LNCAP (cell line): ENCODE data around the gene MGMT.

ENCODE experiments used
- TF ChIP-seq, protein P1 (sequence below): fragments of 450-650 bp; IDR thresholded peaks from 2 replicates; pipeline ENCODE4 v1.5.1; 2017; ENCODE audit warnings: mild to moderate bottlenecking

MGMT gene

DNA sequence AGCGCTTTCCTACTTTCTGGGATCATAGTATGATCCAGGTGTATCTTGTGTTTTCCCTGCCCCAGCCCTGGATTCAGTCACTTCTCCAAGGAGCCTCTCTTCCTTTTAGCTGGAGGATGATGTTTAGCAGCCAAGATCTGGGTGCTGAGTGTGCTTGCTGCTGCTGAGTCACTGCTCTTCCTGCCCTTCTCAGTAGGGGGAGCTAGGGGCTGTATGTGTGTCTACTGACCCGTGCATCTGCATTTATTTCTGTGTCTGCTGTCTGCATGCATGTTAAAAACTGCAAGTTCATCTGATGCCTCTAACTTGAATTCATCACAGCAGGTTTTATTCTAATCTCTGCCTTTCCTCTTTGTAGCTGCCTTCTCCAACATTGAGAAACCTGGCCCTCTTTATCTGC is 31.6 kb downstream of the MGMT start:
- TF ChIP-seq, protein P1, sequence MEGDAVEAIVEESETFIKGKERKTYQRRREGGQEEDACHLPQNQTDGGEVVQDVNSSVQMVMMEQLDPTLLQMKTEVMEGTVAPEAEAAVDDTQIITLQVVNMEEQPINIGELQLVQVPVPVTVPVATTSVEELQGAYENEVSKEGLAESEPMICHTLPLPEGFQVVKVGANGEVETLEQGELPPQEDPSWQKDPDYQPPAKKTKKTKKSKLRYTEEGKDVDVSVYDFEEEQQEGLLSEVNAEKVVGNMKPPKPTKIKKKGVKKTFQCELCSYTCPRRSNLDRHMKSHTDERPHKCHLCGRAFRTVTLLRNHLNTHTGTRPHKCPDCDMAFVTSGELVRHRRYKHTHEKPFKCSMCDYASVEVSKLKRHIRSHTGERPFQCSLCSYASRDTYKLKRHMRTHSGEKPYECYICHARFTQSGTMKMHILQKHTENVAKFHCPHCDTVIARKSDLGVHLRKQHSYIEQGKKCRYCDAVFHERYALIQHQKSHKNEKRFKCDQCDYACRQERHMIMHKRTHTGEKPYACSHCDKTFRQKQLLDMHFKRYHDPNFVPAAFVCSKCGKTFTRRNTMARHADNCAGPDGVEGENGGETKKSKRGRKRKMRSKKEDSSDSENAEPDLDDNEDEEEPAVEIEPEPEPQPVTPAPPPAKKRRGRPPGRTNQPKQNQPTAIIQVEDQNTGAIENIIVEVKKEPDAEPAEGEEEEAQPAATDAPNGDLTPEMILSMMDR, result no peak

DNA sequence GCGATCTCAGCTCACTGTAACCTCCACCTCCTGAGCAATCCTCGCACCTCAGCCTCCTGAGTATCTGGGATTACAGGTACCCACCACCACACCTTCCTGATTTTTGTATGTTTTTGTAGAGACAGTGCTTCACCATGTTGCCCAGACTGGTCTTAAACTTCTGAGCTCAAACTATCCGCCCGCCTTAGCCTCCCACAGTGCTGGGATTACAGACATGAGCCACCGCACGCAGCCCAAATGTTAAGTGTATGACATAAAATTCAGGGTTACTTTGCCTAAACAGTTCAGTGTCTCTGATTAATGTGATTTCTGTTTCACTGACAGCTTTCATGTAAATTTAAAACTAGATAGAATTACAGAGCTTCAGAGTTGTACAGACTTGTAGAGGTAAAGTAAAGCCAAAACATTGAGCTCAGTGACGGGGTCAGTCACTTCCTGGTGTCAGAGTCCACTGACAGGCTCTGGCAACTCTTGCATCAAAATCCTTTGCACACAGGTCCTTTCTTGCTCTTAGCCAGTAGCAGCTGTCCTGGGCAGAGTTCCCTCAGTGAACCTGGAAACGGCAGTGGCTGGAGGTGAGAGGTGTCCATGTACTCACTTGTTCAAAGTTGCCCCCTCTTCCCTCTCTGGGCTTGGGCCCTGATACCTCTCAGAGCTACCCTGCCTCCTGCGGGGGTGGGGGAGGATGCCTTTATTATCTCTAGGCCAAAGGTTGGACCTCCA is 33.7 kb downstream of the MGMT start:
- TF ChIP-seq, protein P1, result no peak

DNA sequence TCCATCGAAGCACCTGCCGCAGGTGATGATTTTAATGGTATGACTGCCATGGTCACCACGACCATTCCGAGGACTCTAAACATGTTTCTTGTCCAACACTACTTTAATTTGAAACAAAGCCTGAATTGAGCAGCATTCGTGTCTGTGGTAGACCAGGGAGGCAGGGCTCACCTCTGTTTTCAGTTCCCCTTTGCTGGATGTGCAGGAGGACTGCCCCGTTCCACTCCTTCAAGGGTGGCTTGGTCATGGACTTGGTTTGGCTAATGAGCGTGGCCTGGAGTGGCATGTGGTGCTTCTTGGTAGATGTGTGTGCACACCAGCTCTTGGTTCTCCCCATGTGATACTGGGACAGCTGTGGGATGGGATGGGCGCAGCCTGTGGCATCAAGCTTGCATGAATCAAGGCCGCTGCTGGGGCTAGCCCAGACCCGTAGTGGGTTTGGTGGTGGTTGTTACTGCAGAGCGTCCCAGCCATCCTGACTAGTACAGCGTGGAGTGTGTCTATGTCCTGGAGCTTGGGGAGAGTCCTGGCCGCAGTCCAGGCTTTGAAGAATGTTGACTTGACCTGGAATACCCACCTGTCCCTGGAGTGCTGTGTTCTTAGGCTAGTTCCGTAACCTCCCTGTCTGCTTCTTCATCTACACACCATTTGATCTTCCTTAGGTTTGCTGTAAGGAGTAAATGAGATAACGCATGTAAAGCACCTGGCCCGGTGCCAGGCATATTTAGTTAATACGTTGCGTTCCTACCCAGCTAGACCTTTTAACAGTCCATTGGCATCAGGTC is 34.8 kb downstream of the MGMT start:
- TF ChIP-seq, protein P1, result no peak

DNA sequence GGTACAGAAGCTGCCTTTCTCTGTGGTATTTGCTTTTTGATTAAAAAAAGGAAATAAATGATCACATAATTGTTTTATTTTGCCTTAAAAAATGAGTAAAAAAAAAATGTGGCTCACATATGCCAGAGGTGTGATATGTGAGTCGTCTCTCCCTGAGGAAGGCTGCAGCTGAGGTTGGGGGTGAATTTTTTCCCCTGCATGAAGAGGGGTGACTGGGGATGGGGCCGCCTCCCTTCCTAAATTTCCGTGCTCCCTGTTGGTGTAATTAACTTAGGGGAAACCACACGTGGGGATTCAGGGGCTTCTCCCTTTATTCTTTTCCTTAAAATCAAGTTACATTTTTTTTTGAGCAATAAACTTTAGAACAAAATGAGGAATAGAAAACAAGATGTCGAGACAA is 35.4 kb downstream of the MGMT start:
- TF ChIP-seq, protein P1, result no peak

DNA sequence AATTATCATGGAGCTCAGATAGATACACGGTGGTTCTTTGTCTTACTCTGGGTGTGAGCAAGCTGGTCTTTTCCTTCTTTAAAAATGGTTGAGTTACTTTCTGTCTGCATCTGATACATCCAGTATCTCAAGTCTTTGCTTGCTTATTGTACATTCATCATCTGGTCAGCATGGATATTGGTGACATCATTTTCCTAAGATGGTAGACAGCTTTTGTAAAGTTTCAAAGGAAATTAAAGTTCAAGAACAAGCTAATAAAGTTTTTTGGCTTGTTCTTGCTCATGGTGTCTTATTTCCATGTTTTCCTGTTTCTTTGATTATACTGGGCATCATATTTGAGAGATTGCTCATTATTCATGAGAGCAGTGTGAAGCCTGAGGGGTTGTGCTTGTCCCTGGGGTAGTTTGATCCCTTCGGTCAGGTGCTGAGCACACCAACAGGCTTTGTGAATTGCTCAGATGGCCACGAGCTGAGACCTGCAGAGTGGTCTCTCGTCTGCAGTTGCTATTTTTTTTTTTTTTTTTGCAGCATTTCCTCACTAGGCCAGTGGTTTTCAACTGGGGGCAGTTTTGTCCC is 38.5 kb downstream of the MGMT start:
- TF ChIP-seq, protein P1, result no peak

DNA sequence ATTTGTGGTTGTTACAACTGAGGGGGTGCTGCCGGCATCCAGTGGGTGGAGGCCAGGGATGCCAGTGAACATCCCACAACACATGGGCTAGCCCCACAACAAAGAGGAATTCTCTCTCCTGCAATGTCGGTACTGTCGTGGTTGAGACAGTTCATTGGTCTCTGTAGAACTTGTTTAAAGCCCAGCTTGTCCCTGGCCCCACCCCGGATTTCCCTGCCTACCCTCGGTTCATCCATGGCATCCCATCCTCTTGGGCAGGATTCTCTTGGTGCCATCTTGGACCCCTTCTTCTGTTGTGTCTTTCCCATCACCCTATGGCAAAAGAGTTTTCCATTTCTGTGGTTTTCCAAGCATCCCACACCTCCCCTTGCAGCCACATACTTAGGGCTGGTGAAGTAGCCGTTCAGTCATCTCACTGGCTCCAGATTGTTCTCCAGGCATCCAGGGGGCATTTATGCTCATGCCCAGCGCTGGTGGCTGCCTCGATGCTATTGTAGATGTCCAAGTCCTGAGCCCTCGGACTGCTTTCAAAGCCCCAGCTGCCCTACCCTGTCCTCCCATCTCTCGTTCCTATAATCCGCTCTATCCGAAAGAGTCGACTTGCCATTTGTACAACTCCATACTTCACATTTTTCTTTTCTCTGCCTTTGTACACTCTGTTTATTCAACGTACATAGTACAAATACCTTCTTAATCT is 39.2 kb downstream of the MGMT start:
- TF ChIP-seq, protein P1, result no peak

DNA sequence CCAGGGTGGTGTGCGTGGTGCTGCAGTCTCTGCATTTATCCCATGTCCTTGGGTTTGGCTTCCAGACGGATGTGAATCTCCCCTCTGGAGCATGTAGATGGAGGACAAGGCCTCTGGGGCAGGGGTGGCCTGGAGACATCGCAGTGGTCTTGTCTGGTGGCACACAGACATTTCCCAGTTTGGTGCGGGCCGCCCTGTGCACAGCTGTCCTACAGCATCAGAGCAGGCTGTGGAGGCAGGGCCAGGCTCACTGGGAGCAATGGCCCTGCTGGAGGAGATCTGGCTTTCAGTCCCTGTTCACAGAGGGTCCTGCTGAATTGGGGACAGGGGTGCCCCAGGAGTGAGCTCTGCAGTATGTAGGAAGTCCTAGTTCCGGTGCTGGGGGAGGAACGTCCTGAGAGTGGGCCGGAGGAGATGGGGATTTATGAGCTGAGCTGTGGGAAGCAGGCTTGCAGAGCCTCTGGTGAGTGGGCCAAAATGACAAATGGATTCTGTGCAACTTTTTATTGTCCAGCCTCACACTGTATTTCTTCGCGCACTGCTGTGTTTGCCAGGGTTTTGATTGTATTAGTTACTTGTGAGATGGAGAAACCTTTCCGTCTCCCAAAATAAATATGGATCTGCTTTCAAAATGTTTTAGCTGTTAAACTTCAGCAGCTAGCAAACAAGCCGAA is 40.3 kb downstream of the MGMT start:
- TF ChIP-seq, protein P1, result no peak
